Neuronal stem cell (in vitro differentiated cells): ENCODE data around the gene ZNF77.
A peak's percentile ranks its signal among the peaks of the same experiment; 100 is the strongest.

ENCODE experiments used
- DNase-seq: peaks from one replicate; pipeline ENCODE4 v3.0.0-alpha.2; 2013; ENCODE audit warnings: low spot score
- H2AFZ ChIP-seq: one replicate; pipeline ENCODE4 v1.6.1; 2013; ENCODE audit warnings: mild to moderate bottlenecking, low read length, inconsistent platforms
- H2AK5ac ChIP-seq: 2 replicates; pipeline ENCODE4 v1.6.1; 2013; ENCODE audit warnings: low read depth, mild to moderate bottlenecking, inconsistent platforms, low read length, moderate library complexity, mixed read lengths
- H2BK120ac ChIP-seq: 2 replicates; pipeline ENCODE4 v1.6.1; 2013; ENCODE audit warnings: low read depth, mild to moderate bottlenecking, inconsistent platforms, low read length, moderate library complexity, mixed read lengths
- H2BK12ac ChIP-seq: one replicate; pipeline ENCODE4 v1.6.1; 2013; ENCODE audit warnings: low read length, inconsistent platforms
- H2BK15ac ChIP-seq: 2 replicates; pipeline ENCODE4 v1.6.1; 2013; ENCODE audit warnings: mild to moderate bottlenecking, low read length, inconsistent platforms, mixed read lengths
- H2BK5ac ChIP-seq: one replicate; pipeline ENCODE4 v1.6.1; 2013; ENCODE audit warnings: inconsistent platforms, mild to moderate bottlenecking, low read length, moderate library complexity
- H3K14ac ChIP-seq: one replicate; pipeline ENCODE4 v1.6.1; 2013; ENCODE audit warnings: low read length, inconsistent platforms
- H3K18ac ChIP-seq: 2 replicates; pipeline ENCODE4 v1.6.1; 2013; ENCODE audit warnings: low read length, inconsistent platforms
- H3K23ac ChIP-seq: 2 replicates; pipeline ENCODE4 v1.6.1; 2013; ENCODE audit warnings: low read depth, mild to moderate bottlenecking, mixed read lengths, low read length, inconsistent platforms; ENCODE audit not compliant: poor library complexity
- H3K27ac ChIP-seq: replicated peaks from 3 replicates; pipeline ENCODE4 v1.5.1; 2013; ENCODE audit warnings: low read length, inconsistent platforms
- H3K27me3 ChIP-seq, 3 experiments: 2 replicates each; pipeline ENCODE4 v1.6.1; 2013; ENCODE audit warnings: low read length in 3 of 3, mild to moderate bottlenecking in 2 of 3, inconsistent platforms in 1 of 3, low read depth in 1 of 3, mixed read lengths in 1 of 3, moderate library complexity in 1 of 3; ENCODE audit not compliant: control insufficient read depth in 3 of 3, insufficient read depth in 3 of 3
- H3K36me3 ChIP-seq, 2 donors: replicated peaks in 1 of 2; 2 replicates each; pipeline ENCODE4 v1.6.1; 2013; ENCODE audit warnings: low read length in 2 of 2; ENCODE audit not compliant: control insufficient read depth in 2 of 2, insufficient read depth in 2 of 2
- H3K4ac ChIP-seq: 2 replicates; pipeline ENCODE4 v1.6.1; 2013; ENCODE audit warnings: inconsistent platforms, mild to moderate bottlenecking, low read length, moderate library complexity
- H3K4me1 ChIP-seq, 2 donors: 1 replicate in 1 of 2; 2 replicates in 1 of 2; pipeline ENCODE4 v1.6.1; 2013; ENCODE audit warnings: low read length in 2 of 2, low read depth in 1 of 2; ENCODE audit not compliant: control insufficient read depth in 2 of 2, insufficient read depth in 1 of 2
- H3K4me2 ChIP-seq: one replicate; pipeline ENCODE4 v1.6.1; 2013; ENCODE audit warnings: mild to moderate bottlenecking, low read length, inconsistent platforms; ENCODE audit not compliant: insufficient read depth, poor library complexity, severe bottlenecking
- H3K4me3 ChIP-seq, 2 donors: 2 replicates each; pipeline ENCODE4 v1.5.1; 2013; ENCODE audit warnings: low read length in 2 of 2, mild to moderate bottlenecking in 2 of 2, inconsistent platforms in 1 of 2, moderate library complexity in 1 of 2
- H3K79me1 ChIP-seq: one replicate; pipeline ENCODE4 v1.6.1; 2013; ENCODE audit warnings: low read depth, mild to moderate bottlenecking, inconsistent platforms, low read length, moderate library complexity
- H3K9ac ChIP-seq: one replicate; pipeline ENCODE4 v1.6.1; 2013; ENCODE audit warnings: mild to moderate bottlenecking, low read depth, low read length, inconsistent platforms; ENCODE audit not compliant: poor library complexity
- H3K9me3 ChIP-seq, 2 donors: replicated peaks in 1 of 2; 2 replicates each; pipeline versions ENCODE3 to v1.6.1; 2013; ENCODE audit warnings: low read length in 2 of 2, mild to moderate bottlenecking in 2 of 2, inconsistent platforms in 1 of 2, low read depth in 1 of 2, mixed read lengths in 1 of 2, moderate library complexity in 1 of 2; ENCODE audit not compliant: control insufficient read depth in 2 of 2, insufficient read depth in 1 of 2
- H4K8ac ChIP-seq: one replicate; pipeline ENCODE4 v1.6.1; 2013; ENCODE audit warnings: low read depth, mild to moderate bottlenecking, inconsistent platforms, low read length, moderate library complexity
- H4K91ac ChIP-seq: one replicate; pipeline ENCODE4 v1.6.1; 2013; ENCODE audit warnings: low read length, low read depth, mild to moderate bottlenecking, inconsistent platforms; ENCODE audit not compliant: poor library complexity
- WGBS, 2 donors: extraction: QIAGEN DNeasy Blood & Tissue Kit; methylation state at CpG; one replicate each; pipeline ENCODE4 v1.1.7; 2013; ENCODE audit warnings: missing lambda C conversion rate in 2 of 2, mixed read lengths in 1 of 2; ENCODE audit not compliant: insufficient read length in 2 of 2, insufficient replicate concordance in 1 of 2; ENCODE audit errors: extremely low coverage in 2 of 2; 5-methylcytosine and 5-hydroxymethylcytosine counted together

The ZNF77 gene

DNA sequence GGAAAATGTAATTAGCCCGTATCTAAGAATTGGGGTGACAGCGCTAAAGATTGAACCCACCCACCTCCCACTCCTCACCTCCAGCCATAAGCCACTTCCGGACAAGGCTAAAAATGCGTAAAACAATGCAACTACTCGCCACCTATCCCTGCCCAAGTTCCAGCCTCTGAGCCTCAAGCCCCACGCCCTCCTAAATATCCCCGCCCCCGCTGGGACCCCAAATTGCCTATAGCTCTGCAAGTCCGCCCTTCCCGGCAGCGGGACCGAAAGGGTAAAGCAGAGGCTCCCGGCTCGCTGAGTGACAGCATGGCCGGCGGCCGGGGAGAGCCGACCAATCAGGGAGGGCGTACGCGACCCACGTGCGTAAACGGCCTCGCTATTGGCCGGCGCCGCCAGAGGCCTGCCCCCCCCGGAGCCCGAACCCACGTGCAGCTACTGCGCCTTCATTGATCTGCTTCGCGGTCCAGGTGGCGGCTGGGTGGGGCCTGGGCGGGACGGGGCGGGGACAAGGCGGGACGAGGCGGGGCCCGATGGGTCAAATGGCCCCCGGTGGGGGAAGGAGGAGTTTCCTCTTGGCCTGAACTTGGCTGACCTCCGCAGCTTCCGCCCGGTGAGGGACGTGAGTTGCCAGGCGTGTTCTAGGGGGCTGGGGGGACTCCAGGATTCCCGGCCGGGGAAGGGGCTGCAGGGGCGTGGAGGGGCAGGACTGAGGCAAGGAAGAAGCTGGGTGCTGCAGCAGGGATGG is 32.4 kb upstream of the ZNF77 start, which contains the start of gene TLE6:
TLE6 (plus strand) TSS at position 564 of the 745 bp plus-strand sequence. CDS start 670 bp downstream, outside the sequence.
- H2BK120ac ChIP-seq: no peak within 1 kb of the TSS
- H3K18ac ChIP-seq: peak within 1 kb of the TSS; percentile 72
- H3K4me3 ChIP-seq: peak within 1 kb of the TSS; percentile 31 to 69
- H3K79me1 ChIP-seq: no peaks in the 10 kb centered on the region
- H3K23ac ChIP-seq: peak within 1 kb of the TSS; percentile 85
- no peak within 1 kb of the TSS for H2BK12ac ChIP-seq
- no peak within 1 kb of the TSS for H2BK15ac ChIP-seq
- peak within 1 kb of the TSS; percentile 31 for H3K4me2 ChIP-seq
- H3K9ac ChIP-seq: no peak within 1 kb of the TSS
- H3K27me3 ChIP-seq: peaks cover 3 to 48% (median 42%) of the 10 kb centered on the region in 3 experiments
- no CpG with 5 or more reads among the region's 51 CpGs for WGBS, 2 donors
- H3K4me1 ChIP-seq: peaks cover 12 to 19% of the 10 kb centered on the region in 2 donors
- DNase-seq: peak; percentile 93
- no peak within 1 kb of the TSS for H2AK5ac ChIP-seq
- H3K27ac ChIP-seq: no peak within 1 kb of the TSS
- H4K91ac ChIP-seq: no peak within 1 kb of the TSS
- no peaks in the 10 kb centered on the region for H3K36me3 ChIP-seq
- H2AFZ ChIP-seq: peak within 1 kb of the TSS; percentile 53
- no peak within 1 kb of the TSS for H2BK5ac ChIP-seq
- no peak within 1 kb of the TSS for H3K4ac ChIP-seq
- no peak within 1 kb of the TSS for H4K8ac ChIP-seq
- no peak within 1 kb of the TSS for H3K14ac ChIP-seq
- no peaks in the 10 kb centered on the region for H3K9me3 ChIP-seq

GRCh38 chr19:2976609-2977000 is 31.8 kb upstream of the ZNF77 start:
- Histone ChIP-seq H3K4me3 (peak overlapping the region; percentile 31 to 69), H2BK12ac (no peak overlapping the region), H3K9me3 (no peaks in the 10 kb centered on the region), H3K36me3 (no peaks in the 10 kb centered on the region), H4K8ac (no peak overlapping the region), H2BK120ac (no peak overlapping the region), H3K4me1 (peaks cover 12 to 24% of the 10 kb centered on the region in 2 donors), H2BK5ac (no peak overlapping the region), H3K4ac (no peak overlapping the region), H3K4me2 (peak overlapping the region; percentile 31), H3K27me3 (peaks cover 3 to 45% (median 37%) of the 10 kb centered on the region in 3 experiments), H2AK5ac (no peak overlapping the region), H3K14ac (no peak overlapping the region), H3K27ac (no peak overlapping the region), H3K18ac (peak overlapping the region; percentile 72), H3K23ac (no peak overlapping the region), H3K9ac (no peak overlapping the region), H4K91ac (no peak overlapping the region), H2AFZ (peak overlapping the region; percentile 53), H3K79me1 (no peaks in the 10 kb centered on the region), H2BK15ac (no peak overlapping the region)
- no CpG with 5 or more reads among the region's 15 CpGs for whole genome bisulfite sequencing, 2 donors
- DNase-seq: no peak

GRCh38 chr19:2974342-2975041 is 29.7 kb upstream of the ZNF77 start:
- H2BK12ac ChIP-seq: no peak overlapping the region
- no CpG with 5 or more reads among the region's 14 CpGs for WGBS, 2 donors
- H3K4me3 ChIP-seq: no peak overlapping the region
- no peak overlapping the region for H2AK5ac ChIP-seq
- H3K27ac ChIP-seq: no peak overlapping the region
- no peak overlapping the region for H2BK15ac ChIP-seq
- no peak overlapping the region for H3K14ac ChIP-seq
- no peak overlapping the region for H2BK120ac ChIP-seq
- no peak overlapping the region for H3K4ac ChIP-seq
- DNase-seq: no peak
- H2BK5ac ChIP-seq: no peak overlapping the region
- H3K9me3 ChIP-seq: no peaks in the 10 kb centered on the region
- H3K4me2 ChIP-seq: no peak overlapping the region
- no peak overlapping the region for H4K8ac ChIP-seq
- H3K9ac ChIP-seq: no peak overlapping the region
- no peaks in the 10 kb centered on the region for H3K36me3 ChIP-seq
- H3K18ac ChIP-seq: no peak overlapping the region
- H3K79me1 ChIP-seq: no peaks in the 10 kb centered on the region
- H3K27me3 ChIP-seq: peaks cover 3 to 36% (median 29%) of the 10 kb centered on the region in 3 experiments
- no peak overlapping the region for H4K91ac ChIP-seq
- no peak overlapping the region for H3K23ac ChIP-seq
- H3K4me1 ChIP-seq: peaks cover 12 to 24% of the 10 kb centered on the region in 2 donors
- no peak overlapping the region for H2AFZ ChIP-seq

- no peak overlapping the region for H2AK5ac ChIP-seq
- no peak overlapping the region for H3K27ac ChIP-seq
- no peak overlapping the region for H3K4me3 ChIP-seq
- peaks cover 3 to 30% (median 23%) of the 10 kb centered on the region in 3 experiments for H3K27me3 ChIP-seq
- H4K8ac ChIP-seq: no peak overlapping the region
- peaks cover 3% of the 10 kb centered on the region for H3K79me1 ChIP-seq
- H3K23ac ChIP-seq: no peak overlapping the region
- H4K91ac ChIP-seq: no peak overlapping the region
- no peak overlapping the region for H2AFZ ChIP-seq
- peaks cover 12 to 24% of the 10 kb centered on the region in 2 donors for H3K4me1 ChIP-seq
- no peaks in the 10 kb centered on the region for H3K36me3 ChIP-seq
- DNase-seq: no peak
- H2BK5ac ChIP-seq: no peak overlapping the region
- H3K4me2 ChIP-seq: no peak overlapping the region
- H3K9ac ChIP-seq: no peak overlapping the region
- WGBS, 2 donors: no CpG with 5 or more reads among the region's 8 CpGs
- no peak overlapping the region for H2BK15ac ChIP-seq
- no peak overlapping the region for H2BK120ac ChIP-seq
- H3K9me3 ChIP-seq: no peaks in the 10 kb centered on the region
- no peak overlapping the region for H3K4ac ChIP-seq
- no peak overlapping the region for H2BK12ac ChIP-seq
- no peak overlapping the region for H3K18ac ChIP-seq
- H3K14ac ChIP-seq: no peak overlapping the region
These were observed 28.5 kb upstream of the ZNF77 start for GRCh38 chr19:2973229-2973628.
